ENCODE results near the gene PAQR6. TPM values are rescaled to one million over a fixed set of nuclear protein-coding genes. Genes with fewer than 3 reads are reported as not detected.

The PAQR6 gene, protein sequence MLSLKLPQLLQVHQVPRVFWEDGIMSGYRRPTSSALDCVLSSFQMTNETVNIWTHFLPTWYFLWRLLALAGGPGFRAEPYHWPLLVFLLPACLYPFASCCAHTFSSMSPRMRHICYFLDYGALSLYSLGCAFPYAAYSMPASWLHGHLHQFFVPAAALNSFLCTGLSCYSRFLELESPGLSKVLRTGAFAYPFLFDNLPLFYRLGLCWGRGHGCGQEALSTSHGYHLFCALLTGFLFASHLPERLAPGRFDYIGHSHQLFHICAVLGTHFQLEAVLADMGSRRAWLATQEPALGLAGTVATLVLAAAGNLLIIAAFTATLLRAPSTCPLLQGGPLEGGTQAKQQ
- polyA plus RNA-seq (ENCODE audit: insufficient read length): 4.0 TPM

- DNase-seq (ENCODE audit: low read depth): no peak
Observed at GRCh38 chr1:156247460-156248322, at the start of gene PAQR6. TSS of gene PAQR6 (minus strand) at chr1:156248056. CDS start at chr1:156246731, 1,325 bp downstream.

DNA sequence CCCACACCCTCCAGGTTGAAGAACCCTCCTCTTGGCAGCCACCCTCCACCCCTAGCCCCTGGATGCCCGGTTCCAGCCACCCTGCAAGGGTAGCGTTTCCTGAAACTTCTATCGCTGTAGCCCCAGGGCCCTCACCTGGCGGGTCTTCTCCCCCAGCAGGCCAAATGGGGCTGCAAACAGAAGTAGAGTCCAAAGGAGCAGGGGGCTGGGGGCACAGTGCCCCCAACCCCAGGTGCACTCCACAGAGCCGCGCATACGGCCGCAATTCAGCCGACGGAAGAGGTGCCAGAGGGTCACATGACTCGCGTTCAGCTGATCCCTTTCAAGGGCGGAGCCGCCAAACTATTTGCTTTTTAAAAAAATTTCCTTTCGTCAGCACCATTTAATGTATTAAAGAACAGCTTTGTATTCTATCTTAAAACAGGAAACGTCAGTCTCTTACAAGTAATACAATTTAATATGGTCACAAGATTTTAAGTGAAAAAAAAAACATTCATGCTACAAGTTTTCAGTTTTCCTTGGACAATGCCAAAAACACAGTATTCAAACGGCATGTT, 47.6 kb upstream of the PAQR6 start, which contains the start of gene GLMP:
Gene GLMP (minus strand): TSS at position 289 of the 557 bp plus-strand sequence. CDS start 34 bp downstream, at position 255.
- peak; percentile 50 for DNase-seq (ENCODE audit: low read depth)

DNA sequence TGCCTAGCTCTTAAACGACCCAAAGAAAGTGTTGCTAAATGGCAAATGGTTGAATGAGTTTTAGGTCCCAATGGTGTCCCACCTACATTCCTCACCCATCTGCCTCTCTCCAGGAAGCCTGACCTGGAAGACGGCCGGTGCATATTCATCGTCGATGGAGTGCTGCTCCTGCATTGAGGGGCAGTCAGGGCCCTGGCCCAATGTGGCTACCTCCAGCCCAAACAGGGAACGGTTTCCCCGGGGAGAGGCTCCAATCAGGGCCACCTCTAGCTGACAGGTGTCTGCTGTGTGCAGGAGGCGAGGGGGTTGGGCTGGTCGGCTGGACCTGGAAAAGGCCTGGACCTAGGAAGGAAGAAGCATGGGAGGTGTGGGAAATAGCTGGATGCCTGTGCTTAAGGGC, 46.0 kb upstream of the PAQR6 start:
- DNase-seq (ENCODE audit: low read depth): no peak

GRCh38 chr1:156293098-156293434, 45.2 kb upstream of the PAQR6 start:
- DNase-seq (ENCODE audit: low read depth): no peak

GRCh38 chr1:156291226-156292061, 43.6 kb upstream of the PAQR6 start:
- peak; percentile 26 for DNase-seq (ENCODE audit: low read depth)

GRCh38 chr1:156289857-156290256, 42.0 kb upstream of the PAQR6 start:
- DNase-seq (ENCODE audit: low read depth): no peak

DNA sequence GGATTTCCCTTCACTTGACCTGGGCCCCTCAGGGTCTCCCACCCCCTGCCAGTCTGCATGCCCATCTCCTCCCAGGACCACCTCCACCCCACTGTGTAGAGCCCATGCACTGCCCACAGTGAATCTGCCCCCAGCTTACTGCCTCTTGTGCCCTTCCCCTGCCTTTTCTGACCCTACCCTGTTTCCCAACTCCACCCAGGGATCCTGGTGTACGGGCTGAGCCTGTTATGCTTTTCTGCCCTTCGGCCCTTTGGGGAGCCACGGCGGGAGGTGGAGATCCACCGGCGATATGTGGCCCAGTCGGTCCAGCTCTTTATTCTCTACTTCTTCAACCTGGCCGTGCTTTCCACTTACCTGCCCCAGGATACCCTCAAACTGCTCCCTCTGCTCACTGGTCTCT, 38.2 kb upstream of the PAQR6 start:
- DNase-seq (ENCODE audit: low read depth): no peak

- DNase-seq (ENCODE audit: low read depth): no peak
Observed at GRCh38 chr1:156285437-156285836, 37.6 kb upstream of the PAQR6 start.

- no peak for DNase-seq (ENCODE audit: low read depth)
Observed at GRCh38 chr1:156284757-156285156, 36.9 kb upstream of the PAQR6 start.

- DNase-seq (ENCODE audit: low read depth): no peak
Observed at GRCh38 chr1:156284112-156284511, 36.3 kb upstream of the PAQR6 start, which contains the start of gene TMEM79. TSS of gene TMEM79 (plus strand) at chr1:156284325. CDS start at chr1:156285227, 902 bp downstream.

- no peak for DNase-seq (ENCODE audit: low read depth)
Observed at GRCh38 chr1:156283521-156283920, 35.7 kb upstream of the PAQR6 start.

GRCh38 chr1:156282479-156283222, 34.8 kb upstream of the PAQR6 start, which contains the start of gene SMG5:
TSS of gene SMG5 (minus strand) at chr1:156282825. CDS start at chr1:156282680, 145 bp downstream.
- peak; percentile 99 for DNase-seq (ENCODE audit: low read depth)

DNA sequence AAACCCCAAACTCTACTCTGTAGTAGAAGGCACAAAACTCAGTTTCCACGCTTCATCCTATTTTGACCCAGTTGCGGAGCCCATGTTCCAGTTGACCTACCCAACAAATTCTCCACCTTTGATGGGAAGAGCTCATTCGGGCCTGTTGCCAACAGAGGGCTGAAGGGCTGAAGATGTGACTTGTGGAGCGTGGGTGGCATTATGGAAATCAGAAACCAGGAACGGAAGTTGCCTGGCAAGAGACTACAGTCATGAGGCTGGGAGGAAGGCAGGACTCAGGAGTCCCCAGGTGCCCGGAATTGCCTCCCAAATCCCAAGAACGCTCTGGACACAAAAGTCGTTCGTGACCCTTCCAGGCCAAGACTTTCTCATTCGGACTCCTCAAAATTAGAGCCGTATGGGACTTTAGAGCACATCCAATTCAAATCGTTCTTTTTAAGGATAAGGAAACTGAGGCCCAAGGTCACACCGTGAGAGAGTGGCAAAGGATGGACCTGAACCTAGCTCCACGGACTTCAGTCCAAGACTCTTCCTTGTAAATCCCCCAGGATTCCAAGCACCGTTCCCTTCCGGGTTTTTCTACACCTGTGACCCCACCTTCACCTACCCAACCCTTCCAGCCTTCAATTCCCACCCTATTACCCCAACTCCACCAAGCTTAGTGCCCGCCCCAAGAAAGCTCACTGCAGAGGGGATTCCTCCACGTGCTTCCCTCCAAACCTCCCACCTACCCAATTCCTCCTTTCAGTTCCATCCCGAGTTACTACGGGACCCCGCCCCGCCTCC, 34.0 kb upstream of the PAQR6 start:
- DNase-seq (ENCODE audit: low read depth): no peak

- DNase-seq (ENCODE audit: low read depth): no peak
Observed at GRCh38 chr1:156281281-156281680, 33.4 kb upstream of the PAQR6 start.

DNA sequence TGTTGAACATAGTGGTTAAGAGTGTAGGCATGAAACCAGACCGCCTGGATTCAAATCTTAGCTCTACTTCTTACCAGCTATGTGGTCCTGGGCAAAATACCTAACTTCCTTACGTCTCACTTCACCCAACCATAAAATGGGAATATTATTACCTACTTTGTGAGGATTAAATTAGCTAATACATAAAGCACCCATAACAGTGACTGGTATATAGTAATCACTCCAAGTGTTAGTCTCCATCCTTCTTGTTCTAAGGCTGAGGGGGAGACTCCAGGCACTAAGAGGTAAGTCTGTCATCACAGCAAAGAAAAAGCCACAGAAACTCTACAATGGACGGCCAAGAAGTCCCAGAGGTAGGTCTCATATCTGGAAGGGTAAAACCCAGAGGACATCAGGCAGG, 32.0 kb upstream of the PAQR6 start:
- no peak for DNase-seq (ENCODE audit: low read depth)

- no peak for DNase-seq (ENCODE audit: low read depth)
Observed at GRCh38 chr1:156276966-156277381, 29.1 kb upstream of the PAQR6 start.

GRCh38 chr1:156276532-156276931, 28.7 kb upstream of the PAQR6 start:
- no peak for DNase-seq (ENCODE audit: low read depth)

GRCh38 chr1:156270314-156270713, 22.5 kb upstream of the PAQR6 start:
- no peak for DNase-seq (ENCODE audit: low read depth)

GRCh38 chr1:156268336-156268735, 20.5 kb upstream of the PAQR6 start:
- no peak for DNase-seq (ENCODE audit: low read depth)

DNA sequence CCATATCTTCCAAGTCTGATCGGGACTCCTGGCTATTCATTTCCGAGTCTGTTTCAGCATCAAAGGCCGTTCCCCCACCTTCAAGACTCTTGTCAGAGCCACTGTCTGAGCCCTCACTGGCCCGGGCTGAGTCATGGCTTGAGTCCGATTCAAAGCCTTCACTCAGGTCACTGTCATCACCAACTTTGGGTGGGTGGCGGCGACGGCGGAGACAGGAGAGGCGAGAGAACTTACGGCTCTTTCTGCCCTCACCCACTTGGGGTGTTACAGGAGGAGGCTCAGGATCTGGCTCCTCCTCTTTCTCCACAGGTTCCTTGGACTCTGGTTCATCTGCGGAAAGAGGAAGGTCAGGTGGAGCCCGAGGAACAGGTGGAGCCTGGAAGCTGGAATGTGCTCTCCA, 18.2 kb upstream of the PAQR6 start:
- no peak for DNase-seq (ENCODE audit: low read depth)

Data from forelimb muscle (tissue), 1 donor.